GM19193 (cell line): ENCODE measurements around the gene MAP3K2.

Experiments
- POLR2A ChIP-seq: IDR thresholded peaks from 4 replicates; pipeline ENCODE4 v1.6.1; 2011; ENCODE audit not compliant: insufficient read depth, insufficient read length; ENCODE audit errors: extremely low read depth

Gene MAP3K2

DNA sequence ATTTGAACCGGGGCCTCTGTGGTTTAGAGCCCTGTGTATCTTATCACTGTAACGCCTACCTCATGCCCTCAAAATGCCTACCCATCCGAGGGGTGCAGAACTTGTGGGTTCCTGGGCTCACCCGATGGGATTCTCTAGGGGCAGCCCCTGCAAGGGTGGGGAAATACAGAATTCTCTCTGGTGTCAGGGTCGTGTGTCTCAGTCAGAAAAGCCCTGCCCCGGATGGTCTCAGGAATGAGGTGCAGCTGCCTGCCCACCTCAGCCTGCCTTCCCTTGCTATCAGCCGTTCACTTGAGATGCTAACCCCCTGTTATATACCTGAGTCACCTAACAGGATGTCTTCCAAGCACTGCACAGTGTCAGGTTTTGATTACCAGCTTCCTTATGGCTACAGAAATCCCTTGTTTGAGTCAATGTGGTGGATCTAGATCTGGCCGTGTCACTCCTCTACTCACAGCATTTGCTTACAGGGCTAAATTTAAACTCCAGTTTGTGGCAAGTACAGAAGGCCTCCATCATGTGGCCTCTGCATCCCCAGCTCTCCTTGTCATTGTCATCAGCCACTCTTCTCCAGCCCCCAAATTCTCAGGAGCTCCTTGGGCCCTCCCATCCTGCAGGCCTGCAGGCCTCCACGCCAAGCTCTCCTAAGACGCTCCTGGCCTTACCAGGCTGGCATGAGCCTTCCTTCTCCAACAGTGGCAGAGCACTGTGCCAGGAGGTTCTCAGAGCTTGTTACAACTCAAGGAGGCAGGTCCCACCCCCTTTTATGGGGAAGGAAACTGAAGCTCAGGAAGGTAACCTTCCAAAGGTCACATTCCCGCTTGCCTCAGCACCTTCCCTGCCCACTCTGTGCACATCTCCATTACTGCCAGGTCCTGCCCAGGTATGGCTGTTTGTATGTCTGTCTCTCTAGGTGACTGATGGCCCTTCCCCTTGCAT, 14.3 kb upstream of the MAP3K2 start:
- no peak for TF ChIP-seq POLR2A

DNA sequence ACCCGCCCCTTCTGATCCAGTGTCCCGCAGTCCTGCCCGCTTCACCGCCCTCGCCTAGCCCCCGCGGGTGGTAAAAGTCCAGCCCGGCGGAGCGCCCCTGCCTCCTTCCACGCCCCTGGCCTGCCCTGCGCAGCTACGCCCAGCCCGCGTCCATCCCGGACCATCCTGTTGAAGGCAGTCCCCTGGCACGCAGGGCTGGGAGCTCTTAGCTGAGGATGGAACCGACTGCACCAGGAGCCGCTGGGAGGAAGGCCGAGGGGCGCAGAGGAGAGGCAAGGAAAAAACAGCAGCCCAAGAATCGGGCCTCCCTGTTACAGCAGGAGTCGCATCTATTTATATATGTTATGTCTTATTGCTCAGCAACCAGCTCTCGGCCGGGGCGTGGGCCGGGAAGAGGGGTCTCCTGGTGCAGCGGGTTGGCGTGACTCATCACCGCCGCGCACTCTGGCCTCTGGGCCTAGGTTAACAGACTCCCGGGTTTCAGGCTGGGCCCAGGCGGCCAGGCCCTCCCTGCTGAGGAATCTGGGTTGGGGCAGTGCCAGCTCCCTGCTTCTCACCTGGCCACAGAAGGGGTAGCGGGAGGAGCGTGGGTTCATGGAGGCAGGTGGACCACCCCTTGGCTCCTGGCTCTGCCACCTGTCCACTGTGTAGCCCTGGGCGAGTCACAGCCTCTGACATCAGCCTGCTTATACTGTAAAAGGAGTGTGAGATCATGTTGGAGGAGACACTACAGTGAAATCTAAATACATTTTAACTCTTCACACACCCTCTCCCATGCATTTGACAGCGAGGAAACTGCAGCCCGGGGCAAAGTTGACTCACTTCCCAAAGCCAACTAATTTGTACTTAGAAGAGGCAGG, 13.4 kb upstream of the MAP3K2 start:
- no peak for TF ChIP-seq POLR2A

DNA sequence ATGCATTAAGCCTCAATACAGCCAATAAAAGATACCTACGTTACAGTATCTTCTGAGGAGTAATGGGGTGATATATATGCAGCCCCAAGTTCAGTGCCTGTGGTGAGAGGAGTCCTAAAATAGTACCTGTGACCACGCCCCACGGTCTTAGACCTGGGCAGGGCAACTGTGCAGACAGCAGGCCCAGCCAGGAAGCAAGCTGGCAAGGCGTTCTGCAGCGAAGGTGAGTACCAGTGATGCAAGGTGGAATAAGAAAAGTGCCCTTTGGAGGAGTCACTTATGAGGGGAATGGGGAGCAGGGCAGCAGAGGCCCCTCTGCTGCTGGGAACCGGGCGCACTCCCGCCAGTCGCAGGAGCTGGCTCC, 12.7 kb upstream of the MAP3K2 start:
- TF ChIP-seq POLR2A = no peak

DNA sequence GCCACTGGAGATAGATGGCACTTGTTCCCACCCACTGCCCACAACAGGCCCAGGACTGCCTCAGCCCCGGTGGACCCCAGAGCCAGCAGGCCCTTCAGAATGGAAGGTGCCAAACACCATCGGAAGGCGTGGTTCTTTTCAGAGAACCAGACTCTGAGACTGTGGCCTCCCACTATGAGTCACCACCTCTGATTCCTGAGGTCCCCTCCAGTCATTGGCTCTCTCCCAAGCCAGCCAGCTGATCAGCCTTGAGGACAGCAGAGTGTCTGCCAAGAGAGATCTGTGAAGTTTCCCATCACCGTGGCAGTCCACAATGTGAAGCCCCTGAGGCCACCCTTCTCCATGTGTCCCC, 10.4 kb upstream of the MAP3K2 start:
- TF ChIP-seq POLR2A = no peak

DNA sequence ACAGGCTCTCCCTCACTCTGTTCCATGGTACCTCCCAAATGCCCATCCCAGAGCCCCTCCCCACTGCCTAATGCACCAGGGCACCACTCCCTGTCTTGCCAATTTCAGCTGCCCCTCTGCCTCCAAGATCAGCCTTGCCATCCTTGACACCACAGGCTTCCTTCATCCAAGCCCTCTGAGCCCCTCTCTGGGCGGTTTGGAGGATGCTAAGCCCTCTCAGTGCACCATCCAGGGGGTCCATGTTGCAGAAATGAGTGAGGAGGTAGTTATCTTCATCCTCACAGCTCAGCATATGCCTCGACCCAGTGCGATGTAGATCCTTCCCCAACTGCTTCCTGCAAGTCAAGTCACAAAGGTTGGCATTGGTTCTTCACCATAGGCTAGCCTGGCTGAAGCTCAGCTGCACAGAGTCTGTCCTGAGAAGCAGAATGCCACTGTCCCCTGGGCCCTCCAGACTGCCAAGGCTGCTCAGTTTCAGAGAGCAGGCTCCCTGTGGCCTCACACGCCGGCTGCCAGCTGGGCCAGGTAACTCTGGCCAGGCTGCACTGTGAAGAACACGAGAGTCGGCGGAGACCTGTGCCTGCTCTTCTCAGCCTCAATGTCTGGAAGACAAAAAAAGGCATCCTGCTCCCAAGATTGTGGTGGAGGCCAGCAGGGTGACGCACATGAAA, 9.9 kb upstream of the MAP3K2 start:
- no peak for TF ChIP-seq POLR2A

DNA sequence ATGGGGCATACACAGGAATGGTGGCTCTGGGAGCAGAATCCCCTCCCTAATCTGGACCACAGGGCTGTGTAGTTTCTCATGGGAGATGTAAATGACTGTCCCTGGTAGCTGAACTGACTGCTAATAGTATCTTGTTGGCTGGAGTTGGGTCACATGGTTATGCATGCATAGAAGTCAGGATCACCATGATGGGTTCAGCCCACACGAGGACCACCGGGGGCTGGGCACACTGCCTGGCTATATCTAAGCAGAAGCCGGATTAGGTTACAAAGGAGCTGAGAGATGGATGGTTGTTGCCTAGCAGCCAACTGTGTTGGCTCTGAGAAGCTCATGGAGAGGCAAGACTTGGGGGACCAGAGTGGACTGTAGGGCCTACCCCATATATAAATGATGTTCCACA, 6.7 kb upstream of the MAP3K2 start:
- TF ChIP-seq POLR2A = no peak

DNA sequence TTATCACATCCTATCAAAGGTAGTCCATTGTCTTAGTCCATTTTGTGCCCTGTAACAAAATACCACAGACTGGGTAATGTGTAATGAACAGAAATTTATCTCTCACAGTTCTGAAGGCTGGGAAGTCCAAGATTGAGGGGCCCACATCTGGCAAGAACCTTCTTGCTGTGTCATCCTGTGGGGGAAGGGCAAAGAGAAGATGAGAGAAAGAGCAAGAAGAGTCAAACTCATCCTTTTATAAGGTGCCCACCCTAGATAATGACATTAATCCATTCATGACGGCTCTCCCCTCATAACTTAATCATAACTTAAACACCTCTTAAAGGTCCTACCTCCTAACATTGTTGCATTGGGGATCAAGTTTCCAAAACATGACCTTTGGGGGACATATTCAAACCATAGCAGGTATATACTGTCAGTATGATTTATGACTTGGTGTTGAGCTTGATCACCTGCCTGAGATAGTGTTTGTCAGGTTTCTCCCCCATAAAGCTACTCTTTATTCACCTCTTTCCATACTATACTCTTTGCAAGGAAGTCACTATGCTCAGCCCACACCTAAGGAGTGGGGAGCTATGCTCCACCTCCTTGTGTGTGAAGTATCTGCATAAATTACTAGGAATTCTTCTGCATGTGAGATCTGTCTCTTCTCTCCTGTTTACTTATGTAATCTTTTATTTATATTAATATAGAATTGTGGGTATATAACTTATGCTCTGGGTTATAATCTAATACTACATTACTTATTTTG, 5.2 kb upstream of the MAP3K2 start:
- TF ChIP-seq POLR2A = no peak

DNA sequence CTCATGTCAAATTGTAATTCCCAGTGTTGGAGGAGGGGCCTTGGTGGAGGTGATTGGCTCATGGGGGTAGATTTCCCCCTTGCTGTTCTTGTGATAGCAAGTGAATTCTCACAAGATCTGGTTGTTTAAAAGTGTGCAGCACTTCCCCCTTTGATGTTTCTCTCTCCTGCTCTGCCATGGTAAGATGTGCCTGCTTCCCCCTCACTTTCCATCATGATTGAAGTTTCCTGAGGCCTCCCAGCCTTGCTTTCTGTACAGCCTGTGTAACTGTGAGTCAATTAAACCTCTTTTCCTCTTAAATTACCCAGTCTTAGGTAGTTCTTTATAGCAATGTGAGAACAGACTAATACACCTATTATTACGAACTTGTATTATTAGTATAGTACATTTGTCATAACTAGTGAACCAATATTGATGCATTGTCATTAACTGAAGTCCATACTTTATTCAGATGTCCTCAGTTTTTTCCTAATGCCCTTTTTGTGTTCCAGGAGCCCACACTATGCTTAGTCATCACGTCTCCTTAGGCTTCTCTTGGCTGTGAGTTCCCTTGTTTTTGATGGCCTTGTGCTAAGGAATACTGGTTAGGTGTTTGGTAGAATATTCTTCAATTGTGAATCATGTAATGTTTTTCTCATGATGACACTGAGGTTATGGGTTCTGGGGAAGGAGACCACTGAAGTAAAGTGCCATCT, 4.5 kb upstream of the MAP3K2 start:
- no peak for TF ChIP-seq POLR2A

DNA sequence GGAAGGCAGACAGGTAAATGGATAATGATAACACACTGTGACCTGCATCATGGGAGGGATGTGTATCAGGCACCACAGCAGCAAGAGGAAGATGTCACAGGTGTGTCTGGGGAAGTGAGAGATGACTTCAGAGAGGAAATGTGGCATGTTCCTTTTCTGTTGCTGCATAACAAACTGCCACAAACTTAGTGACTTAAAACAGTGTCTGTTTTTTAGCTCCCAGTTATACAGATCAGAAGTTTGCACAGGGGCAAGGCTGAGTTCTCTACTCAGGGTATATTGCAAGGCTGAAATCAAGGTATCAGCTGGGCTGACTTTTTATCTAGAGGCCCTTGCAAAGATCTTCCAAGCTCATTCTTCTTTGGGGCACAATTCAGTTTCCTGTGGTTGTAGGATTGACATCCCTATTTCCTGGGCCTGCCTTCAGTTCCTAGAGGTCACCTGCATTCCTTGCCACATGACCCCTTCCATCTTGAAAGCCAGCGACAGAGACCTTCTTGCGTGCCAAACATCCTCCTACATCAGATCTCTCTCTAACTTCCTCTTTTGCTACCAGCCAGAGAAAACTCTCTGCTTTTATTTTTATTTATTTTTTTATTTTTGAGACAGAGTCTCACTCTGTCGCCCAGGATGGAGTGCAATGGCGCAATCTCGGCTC, 2.1 kb upstream of the MAP3K2 start:
- no peak for TF ChIP-seq POLR2A

DNA sequence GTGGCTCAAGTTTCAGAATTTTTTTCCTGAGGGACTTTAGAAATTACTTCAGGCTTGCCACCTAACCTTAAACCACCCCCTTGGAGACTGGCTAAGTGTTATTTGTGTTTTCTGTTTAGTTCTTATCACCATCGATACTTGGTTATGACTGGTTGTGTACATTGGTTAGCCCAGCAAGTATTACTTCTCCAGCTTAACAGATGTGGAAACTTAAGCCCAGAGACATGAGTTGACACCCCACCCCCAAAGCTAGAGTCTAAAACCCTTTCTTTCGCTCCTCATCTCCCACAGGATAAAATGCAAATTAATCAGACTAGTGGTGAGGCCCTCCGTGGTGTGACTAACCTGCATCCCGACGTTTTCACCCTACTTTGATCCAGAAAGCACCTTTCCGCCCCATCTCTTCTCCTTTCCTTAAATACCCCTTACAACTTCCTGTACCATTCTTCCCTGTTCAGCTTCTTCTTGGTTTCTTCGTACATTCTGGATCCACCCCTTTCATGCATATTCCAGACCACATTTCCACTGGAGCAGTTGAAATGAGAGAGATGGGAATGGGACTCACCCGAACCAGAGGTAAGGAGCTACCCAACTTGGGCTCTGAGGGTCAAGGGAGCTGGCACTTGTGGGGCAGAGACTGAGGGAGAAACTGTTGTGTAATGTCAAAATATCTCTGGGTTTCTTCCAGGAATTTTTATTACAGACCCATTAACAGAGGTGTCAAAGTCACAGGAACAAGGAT, 819 bp upstream of the MAP3K2 start:
- TF ChIP-seq POLR2A = no peak

DNA sequence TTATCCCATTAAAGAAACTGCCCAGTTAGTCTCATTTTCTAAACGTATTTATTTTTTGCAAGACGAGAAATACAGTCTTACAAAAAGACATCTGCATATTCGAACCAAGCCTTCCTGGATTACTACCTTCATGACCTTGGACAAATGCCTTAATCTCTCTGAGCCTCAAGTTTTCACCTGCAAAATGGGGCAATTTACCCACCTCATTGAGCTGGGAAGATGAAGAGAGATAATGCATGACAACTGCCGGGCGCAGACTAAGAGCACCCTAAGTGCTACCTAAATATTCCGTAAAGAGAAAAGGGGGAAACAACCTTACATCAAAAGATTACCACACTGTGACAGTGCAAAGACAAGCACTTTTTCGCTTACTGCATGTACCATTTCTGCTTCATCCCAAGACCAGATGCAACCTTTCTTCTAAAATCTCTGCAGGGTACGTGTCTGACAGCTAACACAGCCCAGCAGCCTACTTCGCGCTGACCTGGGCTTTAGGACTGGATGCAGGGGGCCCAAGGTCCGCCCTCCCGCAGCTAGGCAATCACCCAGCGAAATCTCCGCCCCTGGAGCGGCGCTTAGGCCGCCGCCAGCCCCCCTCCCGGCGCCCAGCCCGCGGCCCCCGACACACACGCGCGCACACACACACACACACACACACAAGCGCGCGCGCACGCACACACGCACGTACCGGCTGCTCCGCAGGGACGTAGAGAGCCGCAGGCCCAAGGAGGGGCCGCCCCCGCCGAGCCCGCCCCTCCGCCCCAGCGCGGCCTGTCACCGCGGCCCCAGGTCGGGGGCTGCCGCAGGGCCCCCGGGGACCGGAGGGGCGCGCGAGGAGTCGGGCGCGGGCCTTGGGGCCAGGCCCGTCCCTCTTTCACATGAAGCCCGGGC, 766 bp downstream of the MAP3K2 start:
- no peak for TF ChIP-seq POLR2A

DNA sequence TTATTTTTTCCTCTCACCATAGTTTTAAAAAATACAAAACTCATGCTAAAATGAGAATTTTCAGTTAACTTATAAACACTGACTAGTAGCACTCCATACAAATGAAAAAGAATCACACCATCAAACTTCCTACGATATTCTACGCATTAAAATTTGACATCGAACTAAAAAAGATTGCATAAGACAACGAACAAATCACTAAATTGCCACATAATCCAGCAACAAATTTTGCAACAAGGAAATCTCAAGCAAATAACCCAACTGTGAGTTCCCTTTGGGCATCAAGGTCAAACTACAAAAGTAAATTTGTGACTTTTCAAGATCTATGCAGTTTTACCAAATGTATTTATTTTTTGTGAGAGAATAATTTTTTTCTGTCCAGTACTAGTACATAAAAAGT, 1.5 kb downstream of the MAP3K2 start:
- TF ChIP-seq POLR2A = no peak
